Skeletal muscle tissue (tissue), 4 donors: ENCODE results near the gene CNTN6. TPM values are rescaled to one million over a fixed set of nuclear protein-coding genes. Genes with fewer than 3 reads are reported as not detected.

Experiments used
- H3K27ac ChIP-seq: one replicate; pipeline ENCODE4 v1.7.0; 2013; ENCODE audit warnings: mild to moderate bottlenecking, low read depth, low read length, inconsistent platforms
- H3K27me3 ChIP-seq, 3 donors: one replicate each; pipeline ENCODE4 v1.7.0; 2013; ENCODE audit warnings: low read length in 3 of 3; ENCODE audit not compliant: control insufficient read depth in 3 of 3, insufficient read depth in 3 of 3
- H3K36me3 ChIP-seq, 3 donors: one replicate each; pipeline ENCODE4 v1.7.0; 2013; ENCODE audit warnings: low read length in 3 of 3; ENCODE audit not compliant: control insufficient read depth in 3 of 3, insufficient read depth in 3 of 3
- H3K4me1 ChIP-seq, 3 donors: one replicate each; pipeline ENCODE4 v1.7.0; 2013; ENCODE audit warnings: low read length in 3 of 3, mild to moderate bottlenecking in 3 of 3; ENCODE audit not compliant: control insufficient read depth in 3 of 3, insufficient read depth in 3 of 3
- H3K4me3 ChIP-seq, 3 donors: one replicate each; pipeline ENCODE4 v1.7.0; 2013; ENCODE audit warnings: low read length in 3 of 3
- H3K9ac ChIP-seq, 3 donors: one replicate each; pipeline ENCODE4 v1.7.0; 2013; ENCODE audit warnings: low read length in 3 of 3, mild to moderate bottlenecking in 3 of 3, moderate library complexity in 2 of 3, low read depth in 1 of 3
- H3K9me3 ChIP-seq, 3 donors: one replicate each; pipeline ENCODE4 v1.7.0; 2013; ENCODE audit warnings: low read length in 3 of 3; ENCODE audit not compliant: control insufficient read depth in 3 of 3
- total RNA-seq: library from RNA; depleted of rRNA; stranded (reverse); fragments of >200 nt; gene quantifications from one replicate; pipeline ENCODE4 v1.2.3, GENCODE V29; 2014
- donor health status: Osteomylitis.

CNTN6 gene
- total RNA-seq, 1 donor from 2014 or later = 2.1 TPM

DNA sequence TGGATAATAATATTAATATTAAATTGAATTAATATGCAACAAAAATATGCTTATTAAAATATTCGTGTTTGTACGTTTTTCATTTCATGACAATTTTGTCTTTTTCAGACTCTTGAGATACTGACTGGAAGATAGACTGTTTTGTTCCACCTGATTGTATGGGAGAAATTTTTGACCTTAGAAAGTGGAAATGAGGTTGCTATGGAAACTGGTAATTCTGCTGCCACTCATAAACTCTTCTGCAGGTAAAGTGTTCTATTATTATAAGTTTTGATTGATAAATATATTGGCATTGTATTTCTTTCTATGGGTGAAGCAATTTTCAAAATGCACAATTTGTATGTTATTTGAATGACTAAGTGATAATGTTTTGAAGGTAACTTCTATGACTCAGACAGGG, 55.0 kb downstream of the CNTN6 start:
- Histone ChIP-seq H3K4me3 (no peak overlapping the region), H3K27me3 (no peaks in the 10 kb centered on the region), H3K9ac (no peak overlapping the region), H3K4me1 (no peaks in the 10 kb centered on the region), H3K27ac (no peak overlapping the region), H3K9me3 (no peaks in the 10 kb centered on the region), H3K36me3 (no peaks in the 10 kb centered on the region)

DNA sequence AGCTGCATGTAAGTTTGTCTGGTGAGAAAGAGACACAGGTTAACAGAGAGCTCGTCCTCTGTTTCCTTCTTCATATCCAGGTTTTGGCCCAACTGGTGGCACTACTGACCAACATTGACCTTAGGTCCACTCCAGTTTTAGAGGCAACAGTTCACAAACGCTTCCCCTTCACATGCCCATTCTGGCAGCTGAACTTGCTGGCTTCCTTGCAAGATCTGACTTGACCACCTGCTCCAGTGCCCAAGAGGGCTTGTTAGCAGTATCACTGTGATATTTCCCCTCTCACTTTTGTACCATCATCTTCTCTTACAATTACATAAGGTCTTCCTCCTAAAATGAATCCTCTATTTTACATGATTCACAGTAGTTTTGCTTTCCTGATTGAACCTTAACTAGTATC, 71.3 kb downstream of the CNTN6 start:
- H3K4me3 ChIP-seq = no peak overlapping the region
- H3K27me3 ChIP-seq = no peaks in the 10 kb centered on the region
- no peak overlapping the region for H3K9ac ChIP-seq
- no peaks in the 10 kb centered on the region for H3K9me3 ChIP-seq
- H3K27ac ChIP-seq = no peak overlapping the region
- no peaks in the 10 kb centered on the region for H3K36me3 ChIP-seq
- H3K4me1 ChIP-seq = no peaks in the 10 kb centered on the region

DNA sequence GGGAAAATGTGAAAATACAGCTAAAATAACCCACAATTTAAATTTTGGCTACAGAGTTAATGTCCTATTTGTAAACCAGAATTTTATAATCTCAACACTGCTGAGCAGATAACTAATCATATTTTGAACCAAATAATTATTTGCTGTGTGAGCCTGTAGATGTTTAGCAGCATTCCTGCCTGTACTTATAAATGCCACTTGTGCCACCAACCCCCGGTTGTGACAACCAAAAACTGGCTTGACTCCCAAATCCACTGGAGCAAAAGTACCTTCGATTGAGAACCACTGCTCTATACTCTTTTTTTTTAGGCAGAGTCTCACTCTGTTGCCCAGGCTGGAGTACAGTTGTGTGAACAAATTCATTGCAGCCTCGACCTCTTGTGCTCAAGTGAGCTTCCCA, 78.5 kb downstream of the CNTN6 start:
- H3K4me1 ChIP-seq = no peaks in the 10 kb centered on the region
- H3K9me3 ChIP-seq = no peaks in the 10 kb centered on the region
- H3K27ac ChIP-seq = no peak overlapping the region
- H3K9ac ChIP-seq = no peak overlapping the region
- no peaks in the 10 kb centered on the region for H3K36me3 ChIP-seq
- no peaks in the 10 kb centered on the region for H3K27me3 ChIP-seq
- H3K4me3 ChIP-seq = no peak overlapping the region

DNA sequence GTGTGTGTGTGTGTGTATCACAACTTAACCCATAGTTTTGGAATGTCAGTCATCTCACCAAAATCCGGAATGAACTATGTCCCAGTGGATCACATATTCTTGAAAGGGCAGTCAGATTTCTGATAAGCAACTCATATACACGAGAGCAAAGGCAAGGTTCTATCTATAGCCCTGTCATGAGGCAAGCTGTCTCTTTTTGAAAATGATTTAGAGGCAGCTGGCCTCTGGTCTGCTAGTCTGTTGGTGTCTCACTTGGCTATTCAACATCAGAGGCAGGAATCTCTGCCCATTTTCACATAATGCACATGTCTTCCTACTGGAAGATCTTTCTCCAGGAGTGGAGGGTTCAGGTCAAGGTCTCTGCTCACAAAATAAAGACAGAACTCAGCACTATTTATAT, 79.8 kb downstream of the CNTN6 start:
- Histone ChIP-seq H3K9ac (no peak overlapping the region), H3K4me1 (no peaks in the 10 kb centered on the region), H3K27me3 (no peaks in the 10 kb centered on the region), H3K36me3 (no peaks in the 10 kb centered on the region), H3K4me3 (no peak overlapping the region), H3K27ac (peak overlapping the region; percentile 44), H3K9me3 (no peaks in the 10 kb centered on the region)

DNA sequence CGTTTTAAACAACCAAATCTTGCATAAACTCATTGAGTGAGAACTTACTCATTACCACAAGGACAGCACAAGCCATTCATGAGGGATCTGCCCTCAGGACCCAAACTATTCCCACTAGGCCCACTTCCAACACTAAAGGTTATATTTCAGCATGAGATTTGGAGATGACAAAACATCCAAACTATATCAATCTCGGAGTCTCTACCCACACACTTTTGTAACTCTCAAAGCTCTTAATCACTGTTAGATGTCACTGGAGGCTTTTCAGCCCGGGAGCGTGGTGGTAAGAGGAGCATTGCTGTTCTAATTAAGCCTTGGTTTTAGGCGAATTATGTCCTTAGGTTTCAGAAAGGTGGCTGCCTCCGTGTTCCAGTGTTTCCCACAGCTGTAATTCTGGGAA, 86.3 kb downstream of the CNTN6 start:
- no peaks in the 10 kb centered on the region for H3K27me3 ChIP-seq
- no peaks in the 10 kb centered on the region for H3K4me1 ChIP-seq
- H3K4me3 ChIP-seq = no peak overlapping the region
- H3K9ac ChIP-seq = no peak overlapping the region
- H3K27ac ChIP-seq = no peak overlapping the region
- H3K36me3 ChIP-seq = no peaks in the 10 kb centered on the region
- H3K9me3 ChIP-seq = no peaks in the 10 kb centered on the region

DNA sequence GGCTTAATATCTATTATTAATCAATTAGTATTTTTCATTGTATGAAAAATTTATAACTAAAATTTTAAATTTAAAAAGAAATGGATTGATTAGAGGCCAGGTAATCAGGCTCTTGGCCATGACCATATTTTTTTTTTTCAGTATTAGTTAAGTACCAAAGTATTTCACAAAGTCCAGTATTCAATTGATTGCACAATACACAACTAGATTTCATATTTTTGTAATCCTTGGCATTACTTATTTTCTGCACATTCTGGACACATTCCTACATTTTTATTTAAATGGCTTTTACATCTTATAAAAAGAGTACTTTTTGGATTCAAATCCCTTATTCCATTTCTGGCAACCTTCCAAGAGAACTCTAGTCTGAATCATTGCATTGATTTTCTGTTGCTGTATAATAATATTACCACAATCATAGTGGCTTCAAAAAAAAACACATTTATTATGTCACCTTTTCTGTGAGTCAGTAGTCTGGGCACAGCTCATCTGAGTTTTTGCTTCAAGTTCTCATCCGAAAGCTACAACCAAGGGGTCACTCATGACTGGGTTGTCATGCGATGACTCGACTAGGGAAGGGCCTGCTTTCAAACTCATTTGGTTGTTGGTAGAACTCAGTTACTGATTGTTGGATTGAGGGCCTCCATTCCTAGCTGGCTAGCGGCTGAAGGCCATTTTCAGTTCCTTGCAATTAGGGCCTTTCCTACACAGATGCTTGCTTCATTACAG, 90.7 kb downstream of the CNTN6 start:
- no peak overlapping the region for H3K9ac ChIP-seq
- H3K4me1 ChIP-seq = no peaks in the 10 kb centered on the region
- H3K4me3 ChIP-seq = no peak overlapping the region
- H3K27ac ChIP-seq = no peak overlapping the region
- no peaks in the 10 kb centered on the region for H3K9me3 ChIP-seq
- no peaks in the 10 kb centered on the region for H3K36me3 ChIP-seq
- H3K27me3 ChIP-seq = no peaks in the 10 kb centered on the region

DNA sequence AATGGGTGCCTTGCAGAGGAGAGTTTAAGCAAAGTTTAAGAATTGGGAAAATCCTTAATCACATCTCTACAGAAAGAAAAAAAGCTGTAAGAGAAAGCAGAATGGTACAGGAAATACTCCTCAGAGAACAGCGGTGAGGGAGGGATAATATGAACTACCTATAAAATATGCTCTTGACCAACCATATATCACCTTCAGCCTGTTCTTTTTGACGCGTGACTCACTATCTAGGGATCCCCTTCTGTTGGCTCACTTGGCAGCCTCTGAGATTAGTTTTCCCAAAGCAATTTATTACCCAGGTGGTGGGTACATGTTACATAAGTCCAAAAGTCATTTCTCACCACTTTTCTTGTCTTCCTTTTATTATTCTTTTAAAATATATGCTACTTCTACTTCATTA, 97.7 kb downstream of the CNTN6 start:
- Histone ChIP-seq H3K9me3 (no peaks in the 10 kb centered on the region), H3K27me3 (no peaks in the 10 kb centered on the region), H3K36me3 (no peaks in the 10 kb centered on the region), H3K27ac (no peak overlapping the region), H3K4me3 (no peak overlapping the region), H3K9ac (no peak overlapping the region), H3K4me1 (no peaks in the 10 kb centered on the region)

DNA sequence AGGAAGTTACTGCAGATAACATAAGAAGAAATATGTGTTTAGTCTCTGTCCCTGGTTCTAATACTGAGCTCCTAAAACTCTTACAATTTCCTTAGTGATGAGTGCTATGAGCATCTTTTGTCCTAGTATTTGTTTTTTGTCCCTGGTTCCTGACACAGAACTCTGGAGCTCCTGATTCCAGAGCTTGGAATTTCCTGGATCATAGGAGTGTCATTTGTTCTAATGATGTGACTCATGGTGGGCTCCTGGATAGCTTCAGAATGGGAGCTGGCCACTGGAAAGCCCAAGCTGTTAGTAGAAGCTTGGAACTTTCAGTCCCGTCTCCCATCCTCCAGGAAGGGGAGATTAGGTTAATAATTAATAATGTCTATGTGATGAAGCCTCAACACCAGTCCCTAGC, 98.2 kb downstream of the CNTN6 start:
- Histone ChIP-seq H3K9me3 (no peaks in the 10 kb centered on the region), H3K27ac (no peak overlapping the region), H3K36me3 (no peaks in the 10 kb centered on the region), H3K9ac (no peak overlapping the region), H3K27me3 (no peaks in the 10 kb centered on the region), H3K4me1 (no peaks in the 10 kb centered on the region), H3K4me3 (no peak overlapping the region)

DNA sequence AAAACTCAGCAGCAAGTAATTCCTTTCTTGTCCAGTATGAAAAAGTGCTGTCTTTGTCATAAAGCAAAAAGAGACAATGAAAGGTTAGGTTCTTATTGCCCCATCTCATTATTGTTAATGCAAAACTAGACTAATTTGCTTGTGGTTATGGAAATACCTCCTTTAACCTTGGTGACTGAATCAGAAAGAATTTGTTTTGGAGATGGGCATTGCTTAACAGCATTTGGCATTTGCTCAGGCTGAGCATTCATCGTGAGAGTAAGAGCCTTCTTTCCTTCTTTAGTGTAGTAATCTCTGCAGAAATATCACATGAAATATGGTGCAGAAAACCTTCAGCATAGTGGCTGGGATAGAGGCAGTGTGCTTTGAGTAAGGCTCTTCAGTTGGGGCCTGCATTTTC, 103.1 kb downstream of the CNTN6 start:
- Histone ChIP-seq H3K4me3 (no peak overlapping the region), H3K27ac (no peak overlapping the region), H3K36me3 (no peaks in the 10 kb centered on the region), H3K9ac (no peak overlapping the region), H3K9me3 (no peaks in the 10 kb centered on the region), H3K4me1 (no peaks in the 10 kb centered on the region), H3K27me3 (no peaks in the 10 kb centered on the region)

DNA sequence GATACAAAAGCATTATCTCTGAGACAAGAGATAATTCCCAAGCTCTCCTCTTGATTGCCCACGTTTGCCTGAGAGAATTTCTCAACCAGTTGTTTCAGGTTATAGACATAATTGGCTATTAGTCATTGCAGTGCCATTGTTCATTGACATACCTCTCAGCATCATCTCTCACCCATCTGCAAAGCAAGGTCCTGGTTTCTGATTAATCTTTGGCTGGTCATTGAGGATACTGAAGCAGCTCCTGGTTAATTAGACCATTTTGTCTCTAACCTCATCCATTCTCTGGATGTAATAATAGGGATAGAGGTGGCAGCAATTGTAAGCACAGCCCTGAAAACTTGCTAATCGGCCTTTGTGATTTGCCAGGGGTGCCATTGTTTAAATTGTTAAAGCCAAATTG, 104.2 kb downstream of the CNTN6 start:
- no peaks in the 10 kb centered on the region for H3K4me1 ChIP-seq
- no peak overlapping the region for H3K9ac ChIP-seq
- no peaks in the 10 kb centered on the region for H3K9me3 ChIP-seq
- H3K4me3 ChIP-seq = no peak overlapping the region
- H3K27me3 ChIP-seq = no peaks in the 10 kb centered on the region
- H3K36me3 ChIP-seq = no peaks in the 10 kb centered on the region
- H3K27ac ChIP-seq = no peak overlapping the region
